ENCODE results near the gene KLHL7.

The KLHL7 gene

DNA sequence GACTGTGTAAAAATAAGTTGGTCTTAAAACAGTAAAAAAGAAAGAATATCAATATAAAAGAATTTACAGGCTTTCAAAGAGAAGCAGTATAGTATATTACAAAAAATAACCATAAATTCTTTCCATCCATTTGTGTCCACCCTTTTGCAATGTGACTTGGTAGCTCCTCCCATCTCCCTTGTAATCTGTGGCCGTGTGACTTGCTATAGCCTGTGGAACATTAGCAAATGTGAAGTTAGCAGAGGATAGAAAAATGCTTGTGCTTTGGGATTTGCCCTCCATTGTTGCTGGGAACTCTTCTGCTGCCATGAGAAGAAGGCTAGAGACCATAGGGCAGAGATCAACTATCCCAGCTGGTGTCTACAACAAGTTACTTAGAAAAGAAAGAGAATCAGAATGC, 30.2 kb downstream of the KLHL7 start:
- H3K4me3 ChIP-seq (ENCODE audit: low read depth in 1 of 2, low read length in 2 of 2), result no peak overlapping the region
- H3K27me3 ChIP-seq (ENCODE audit: low read depth, low read length), result no peaks in the 10 kb centered on the region
- peaks cover 0 to 2% of the 10 kb centered on the region in 2 donors for H3K36me3 ChIP-seq (ENCODE audit: control insufficient read depth in 1 of 2, insufficient read depth in 2 of 2, low read length in 2 of 2)
- no peaks in the 10 kb centered on the region for H3K4me1 ChIP-seq (ENCODE audit: control insufficient read depth in 1 of 2, insufficient read depth in 2 of 2, low read length in 2 of 2)
- peaks cover 0 to 3% of the 10 kb centered on the region in 2 donors for H3K9me3 ChIP-seq (ENCODE audit: control insufficient read depth in 1 of 2, low read length in 2 of 2)
- no peak overlapping the region for H3K27ac ChIP-seq (ENCODE audit: low read length)

DNA sequence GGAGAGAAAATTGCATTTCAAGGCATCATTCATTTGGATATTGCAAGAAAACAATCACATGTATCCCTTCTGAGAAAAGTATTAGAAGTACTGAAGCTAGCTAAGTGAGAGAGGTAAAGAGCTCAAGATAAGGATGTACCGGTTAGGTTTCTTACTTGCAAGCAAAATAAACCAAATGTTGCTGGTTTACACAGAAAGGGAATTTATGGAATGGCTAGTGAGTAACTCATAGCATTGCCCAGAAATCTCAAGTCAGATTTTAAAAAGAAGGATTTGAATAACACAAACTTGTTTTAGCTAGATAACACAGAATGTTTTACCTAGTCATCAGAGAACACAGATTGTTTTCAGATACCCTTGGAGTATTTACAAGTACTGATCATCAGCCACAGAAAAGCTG, 30.6 kb downstream of the KLHL7 start:
- Histone ChIP-seq H3K27ac (ENCODE audit: low read length) (no peak overlapping the region), H3K27me3 (ENCODE audit: low read depth, low read length) (no peaks in the 10 kb centered on the region), H3K36me3 (ENCODE audit: control insufficient read depth in 1 of 2, insufficient read depth in 2 of 2, low read length in 2 of 2) (peaks cover 4 to 6% of the 10 kb centered on the region in 2 donors), H3K9me3 (ENCODE audit: control insufficient read depth in 1 of 2, low read length in 2 of 2) (peaks cover 0 to 3% of the 10 kb centered on the region in 2 donors), H3K4me3 (ENCODE audit: low read depth in 1 of 2, low read length in 2 of 2) (no peak overlapping the region), H3K4me1 (ENCODE audit: control insufficient read depth in 1 of 2, insufficient read depth in 2 of 2, low read length in 2 of 2) (no peaks in the 10 kb centered on the region)

DNA sequence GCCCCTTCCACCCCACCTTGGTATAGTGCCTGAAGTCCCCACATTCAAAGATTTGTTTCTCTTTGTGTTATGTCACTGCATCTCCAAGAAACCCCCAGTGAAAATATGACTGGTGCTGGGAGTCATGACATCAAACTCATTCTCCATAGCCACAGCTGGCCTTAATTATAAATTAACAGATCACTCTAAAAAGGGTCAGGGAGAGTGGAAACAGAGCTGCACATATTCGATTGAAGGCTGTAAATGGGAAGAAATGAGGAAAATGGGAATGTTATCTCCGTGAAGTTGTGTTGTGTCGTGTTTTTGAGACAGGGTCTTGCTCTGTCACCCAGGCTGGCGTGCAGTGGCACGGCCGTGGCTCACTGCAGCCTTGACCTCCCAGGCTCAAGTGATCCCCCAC, 52.1 kb downstream of the KLHL7 start:
- H3K9me3 ChIP-seq (ENCODE audit: control insufficient read depth in 1 of 2, low read length in 2 of 2), result no peaks in the 10 kb centered on the region
- peaks cover 12 to 29% of the 10 kb centered on the region in 2 donors for H3K36me3 ChIP-seq (ENCODE audit: control insufficient read depth in 1 of 2, insufficient read depth in 2 of 2, low read length in 2 of 2)
- no peaks in the 10 kb centered on the region for H3K4me1 ChIP-seq (ENCODE audit: control insufficient read depth in 1 of 2, insufficient read depth in 2 of 2, low read length in 2 of 2)
- no peaks in the 10 kb centered on the region for H3K27me3 ChIP-seq (ENCODE audit: low read depth, low read length)
- H3K27ac ChIP-seq (ENCODE audit: low read length), result no peak overlapping the region
- no peak overlapping the region for H3K4me3 ChIP-seq (ENCODE audit: low read depth in 1 of 2, low read length in 2 of 2)

DNA sequence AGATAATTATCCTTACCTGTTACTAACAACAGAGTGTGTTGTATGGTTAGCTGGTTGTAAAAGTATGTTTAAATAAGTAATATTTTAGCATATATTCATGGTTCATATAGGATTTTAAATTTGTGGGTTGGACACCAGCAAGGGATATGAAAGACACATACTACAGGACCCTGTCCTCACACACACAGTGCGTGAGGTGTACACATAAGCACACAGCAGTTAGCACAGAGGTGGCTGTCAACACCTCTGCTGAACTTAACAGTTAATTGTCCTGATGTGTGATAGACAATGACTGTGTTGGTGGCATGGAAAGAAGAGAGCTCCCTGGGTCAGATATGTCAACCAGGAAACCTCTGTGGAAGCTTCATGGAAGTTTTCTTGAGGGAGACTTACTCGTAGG, 53.0 kb downstream of the KLHL7 start:
- Histone ChIP-seq H3K9me3 (ENCODE audit: control insufficient read depth in 1 of 2, low read length in 2 of 2) (no peaks in the 10 kb centered on the region), H3K4me1 (ENCODE audit: control insufficient read depth in 1 of 2, insufficient read depth in 2 of 2, low read length in 2 of 2) (no peaks in the 10 kb centered on the region), H3K27me3 (ENCODE audit: low read depth, low read length) (no peaks in the 10 kb centered on the region), H3K4me3 (ENCODE audit: low read depth in 1 of 2, low read length in 2 of 2) (no peak overlapping the region), H3K36me3 (ENCODE audit: control insufficient read depth in 1 of 2, insufficient read depth in 2 of 2, low read length in 2 of 2) (peaks cover 3 to 21% of the 10 kb centered on the region in 2 donors), H3K27ac (ENCODE audit: low read length) (no peak overlapping the region)

DNA sequence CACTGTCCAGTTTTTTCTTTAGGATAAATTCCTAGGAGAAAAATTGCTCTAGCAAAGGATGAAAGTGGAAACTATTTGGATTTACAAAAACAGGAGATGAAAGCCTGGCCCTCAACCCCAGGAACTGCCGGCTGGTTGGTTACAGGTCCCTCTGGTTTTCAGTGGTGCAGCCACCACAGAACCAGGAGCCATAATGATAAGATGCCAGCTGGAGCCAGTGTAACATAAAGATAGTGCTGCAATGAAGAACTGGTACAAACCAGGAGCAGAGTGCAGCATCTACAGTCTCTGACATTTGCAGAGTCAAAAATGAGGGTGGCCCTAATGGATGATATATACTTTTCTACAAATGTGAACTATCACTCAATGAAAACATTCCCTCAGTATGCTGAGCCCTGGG, 55.9 kb downstream of the KLHL7 start:
- no peak overlapping the region for H3K27ac ChIP-seq (ENCODE audit: low read length)
- H3K36me3 ChIP-seq (ENCODE audit: control insufficient read depth in 1 of 2, insufficient read depth in 2 of 2, low read length in 2 of 2), result peaks cover 0 to 10% of the 10 kb centered on the region in 2 donors
- no peaks in the 10 kb centered on the region for H3K27me3 ChIP-seq (ENCODE audit: low read depth, low read length)
- no peaks in the 10 kb centered on the region for H3K4me1 ChIP-seq (ENCODE audit: control insufficient read depth in 1 of 2, insufficient read depth in 2 of 2, low read length in 2 of 2)
- H3K9me3 ChIP-seq (ENCODE audit: control insufficient read depth in 1 of 2, low read length in 2 of 2), result no peaks in the 10 kb centered on the region
- no peak overlapping the region for H3K4me3 ChIP-seq (ENCODE audit: low read depth in 1 of 2, low read length in 2 of 2)

DNA sequence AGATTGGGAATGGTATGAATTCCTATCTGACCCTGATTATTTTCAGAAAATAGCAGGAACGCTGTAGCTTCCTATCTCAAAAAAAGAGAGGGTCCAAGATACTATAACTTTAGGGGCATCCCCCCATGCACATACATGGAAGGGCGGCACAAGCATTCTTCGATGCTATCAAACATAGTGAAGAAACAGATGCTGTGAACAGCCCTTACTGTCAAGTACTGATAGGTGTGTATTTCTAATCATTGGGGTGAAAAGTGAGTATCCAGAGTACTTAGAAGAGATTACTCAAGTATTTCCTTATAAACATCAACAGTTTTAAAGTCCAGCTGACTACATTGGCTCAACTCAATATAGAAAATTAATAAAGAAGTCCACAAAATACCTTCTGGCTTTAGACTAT, 59.3 kb downstream of the KLHL7 start:
- Histone ChIP-seq H3K4me3 (ENCODE audit: low read depth in 1 of 2, low read length in 2 of 2) (no peak overlapping the region), H3K27ac (ENCODE audit: low read length) (no peak overlapping the region), H3K4me1 (ENCODE audit: control insufficient read depth in 1 of 2, insufficient read depth in 2 of 2, low read length in 2 of 2) (no peaks in the 10 kb centered on the region), H3K27me3 (ENCODE audit: low read depth, low read length) (no peaks in the 10 kb centered on the region), H3K36me3 (ENCODE audit: control insufficient read depth in 1 of 2, insufficient read depth in 2 of 2, low read length in 2 of 2) (peaks cover 7 to 8% of the 10 kb centered on the region in 2 donors), H3K9me3 (ENCODE audit: control insufficient read depth in 1 of 2, low read length in 2 of 2) (no peaks in the 10 kb centered on the region)

DNA sequence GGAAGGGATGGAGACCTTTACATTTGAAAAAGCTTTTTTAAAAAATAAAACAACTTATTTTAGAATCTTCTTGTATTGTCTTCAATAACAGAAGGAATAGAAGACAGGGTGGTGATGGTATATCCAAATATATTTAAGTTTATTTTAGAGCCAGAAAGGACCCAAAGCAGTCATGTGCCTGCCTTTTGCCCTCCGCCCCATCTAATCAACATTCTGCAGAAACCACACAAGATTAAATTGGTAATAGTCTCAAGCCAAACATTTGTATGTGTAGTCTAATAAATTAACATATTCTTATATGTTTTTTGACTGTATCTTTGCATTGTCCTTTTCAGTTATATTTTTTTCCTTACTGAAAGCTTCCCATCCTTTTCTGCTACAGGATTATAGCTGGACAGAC, 59.7 kb downstream of the KLHL7 start:
- no peaks in the 10 kb centered on the region for H3K4me1 ChIP-seq (ENCODE audit: control insufficient read depth in 1 of 2, insufficient read depth in 2 of 2, low read length in 2 of 2)
- H3K27me3 ChIP-seq (ENCODE audit: low read depth, low read length), result no peaks in the 10 kb centered on the region
- no peaks in the 10 kb centered on the region for H3K9me3 ChIP-seq (ENCODE audit: control insufficient read depth in 1 of 2, low read length in 2 of 2)
- peaks cover 8% of the 10 kb centered on the region in 2 donors for H3K36me3 ChIP-seq (ENCODE audit: control insufficient read depth in 1 of 2, insufficient read depth in 2 of 2, low read length in 2 of 2)
- H3K27ac ChIP-seq (ENCODE audit: low read length), result no peak overlapping the region
- no peak overlapping the region for H3K4me3 ChIP-seq (ENCODE audit: low read depth in 1 of 2, low read length in 2 of 2)

DNA sequence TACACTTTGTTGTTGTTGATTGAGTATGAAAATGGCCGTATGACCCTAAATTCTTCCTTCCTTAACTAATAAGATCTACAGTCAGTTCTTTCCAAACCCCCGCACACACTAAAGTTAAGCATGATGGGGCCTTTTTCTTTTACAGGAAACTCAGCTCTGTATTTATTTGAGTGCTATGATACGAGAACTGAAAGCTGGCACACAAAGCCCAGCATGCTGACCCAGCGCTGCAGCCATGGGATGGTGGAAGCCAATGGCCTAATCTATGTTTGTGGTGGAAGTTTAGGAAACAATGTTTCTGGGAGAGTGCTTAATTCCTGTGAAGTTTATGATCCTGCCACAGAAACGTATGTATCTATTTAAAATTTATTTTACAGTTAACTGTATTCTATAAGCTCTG, 62.1 kb downstream of the KLHL7 start:
- Histone ChIP-seq H3K4me1 (ENCODE audit: control insufficient read depth in 1 of 2, insufficient read depth in 2 of 2, low read length in 2 of 2) (no peaks in the 10 kb centered on the region), H3K9me3 (ENCODE audit: control insufficient read depth in 1 of 2, low read length in 2 of 2) (no peaks in the 10 kb centered on the region), H3K27me3 (ENCODE audit: low read depth, low read length) (no peaks in the 10 kb centered on the region), H3K36me3 (ENCODE audit: control insufficient read depth in 1 of 2, insufficient read depth in 2 of 2, low read length in 2 of 2) (peaks cover 12 to 17% of the 10 kb centered on the region in 2 donors), H3K4me3 (ENCODE audit: low read depth in 1 of 2, low read length in 2 of 2) (no peak overlapping the region), H3K27ac (ENCODE audit: low read length) (no peak overlapping the region)

DNA sequence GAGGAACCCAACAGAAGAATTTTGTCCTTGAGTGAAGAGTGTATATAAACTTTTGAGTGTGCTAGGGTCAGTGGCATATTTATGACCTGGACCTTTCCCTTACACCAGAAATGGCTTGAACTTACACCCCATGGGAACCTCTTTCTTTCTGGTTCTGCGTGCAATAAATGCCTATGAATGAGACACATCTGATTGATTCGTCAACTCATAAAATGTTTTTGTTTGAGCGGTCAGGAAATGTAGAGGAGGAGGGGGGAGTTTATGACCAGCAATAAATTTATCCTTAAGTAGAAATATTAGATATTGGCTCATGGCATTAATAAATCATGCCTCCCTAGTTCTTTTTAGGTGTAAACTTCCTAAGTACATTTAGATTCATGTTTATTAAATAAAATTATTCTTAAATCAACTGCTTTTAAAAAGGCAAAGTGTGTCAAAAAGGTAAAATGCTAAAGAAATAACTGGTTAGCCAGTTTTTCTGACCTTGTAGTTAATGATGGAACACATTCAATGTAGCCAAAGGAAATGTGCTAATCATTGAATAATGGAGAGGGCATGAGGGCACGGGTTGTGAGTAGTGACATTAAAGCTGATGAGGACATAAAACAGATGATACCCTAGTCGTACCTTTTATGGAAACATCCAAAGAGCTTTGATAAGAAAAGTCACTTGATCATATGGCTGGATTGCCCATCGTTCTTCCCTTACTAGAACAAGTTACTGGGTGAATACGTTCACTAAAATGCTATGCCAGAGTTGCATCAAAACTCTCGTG, 62.7 kb downstream of the KLHL7 start:
- no peaks in the 10 kb centered on the region for H3K9me3 ChIP-seq (ENCODE audit: control insufficient read depth in 1 of 2, low read length in 2 of 2)
- no peaks in the 10 kb centered on the region for H3K27me3 ChIP-seq (ENCODE audit: low read depth, low read length)
- no peak overlapping the region for H3K4me3 ChIP-seq (ENCODE audit: low read depth in 1 of 2, low read length in 2 of 2)
- peaks cover 12 to 17% of the 10 kb centered on the region in 2 donors for H3K36me3 ChIP-seq (ENCODE audit: control insufficient read depth in 1 of 2, insufficient read depth in 2 of 2, low read length in 2 of 2)
- no peak overlapping the region for H3K27ac ChIP-seq (ENCODE audit: low read length)
- H3K4me1 ChIP-seq (ENCODE audit: control insufficient read depth in 1 of 2, insufficient read depth in 2 of 2, low read length in 2 of 2), result no peaks in the 10 kb centered on the region

DNA sequence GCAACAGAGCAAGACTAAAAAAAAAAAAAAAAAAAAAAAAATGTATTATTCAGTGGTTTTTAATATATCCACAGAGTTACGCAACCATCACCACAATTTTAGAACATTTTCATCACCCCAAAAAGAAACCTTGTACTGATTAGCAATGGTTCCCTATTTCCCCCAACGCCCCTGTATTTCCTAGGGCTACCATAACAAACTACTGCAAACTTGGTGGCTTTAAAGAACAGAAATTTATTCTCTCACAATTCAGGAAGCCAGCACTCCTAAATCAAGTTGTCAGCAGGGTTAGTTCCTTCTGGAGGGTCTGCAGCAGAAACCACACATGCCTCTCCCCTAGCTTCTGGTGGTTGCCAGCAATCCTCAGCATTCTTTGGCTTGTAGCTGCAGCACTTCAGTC, 70.4 kb downstream of the KLHL7 start:
- no peaks in the 10 kb centered on the region for H3K27me3 ChIP-seq (ENCODE audit: low read depth, low read length)
- H3K4me1 ChIP-seq (ENCODE audit: control insufficient read depth in 1 of 2, insufficient read depth in 2 of 2, low read length in 2 of 2), result peaks cover 0 to 3% of the 10 kb centered on the region in 2 donors
- no peaks in the 10 kb centered on the region for H3K9me3 ChIP-seq (ENCODE audit: control insufficient read depth in 1 of 2, low read length in 2 of 2)
- no peak overlapping the region for H3K4me3 ChIP-seq (ENCODE audit: low read depth in 1 of 2, low read length in 2 of 2)
- no peak overlapping the region for H3K27ac ChIP-seq (ENCODE audit: low read length)
- peaks cover 0 to 15% of the 10 kb centered on the region in 2 donors for H3K36me3 ChIP-seq (ENCODE audit: control insufficient read depth in 1 of 2, insufficient read depth in 2 of 2, low read length in 2 of 2)

DNA sequence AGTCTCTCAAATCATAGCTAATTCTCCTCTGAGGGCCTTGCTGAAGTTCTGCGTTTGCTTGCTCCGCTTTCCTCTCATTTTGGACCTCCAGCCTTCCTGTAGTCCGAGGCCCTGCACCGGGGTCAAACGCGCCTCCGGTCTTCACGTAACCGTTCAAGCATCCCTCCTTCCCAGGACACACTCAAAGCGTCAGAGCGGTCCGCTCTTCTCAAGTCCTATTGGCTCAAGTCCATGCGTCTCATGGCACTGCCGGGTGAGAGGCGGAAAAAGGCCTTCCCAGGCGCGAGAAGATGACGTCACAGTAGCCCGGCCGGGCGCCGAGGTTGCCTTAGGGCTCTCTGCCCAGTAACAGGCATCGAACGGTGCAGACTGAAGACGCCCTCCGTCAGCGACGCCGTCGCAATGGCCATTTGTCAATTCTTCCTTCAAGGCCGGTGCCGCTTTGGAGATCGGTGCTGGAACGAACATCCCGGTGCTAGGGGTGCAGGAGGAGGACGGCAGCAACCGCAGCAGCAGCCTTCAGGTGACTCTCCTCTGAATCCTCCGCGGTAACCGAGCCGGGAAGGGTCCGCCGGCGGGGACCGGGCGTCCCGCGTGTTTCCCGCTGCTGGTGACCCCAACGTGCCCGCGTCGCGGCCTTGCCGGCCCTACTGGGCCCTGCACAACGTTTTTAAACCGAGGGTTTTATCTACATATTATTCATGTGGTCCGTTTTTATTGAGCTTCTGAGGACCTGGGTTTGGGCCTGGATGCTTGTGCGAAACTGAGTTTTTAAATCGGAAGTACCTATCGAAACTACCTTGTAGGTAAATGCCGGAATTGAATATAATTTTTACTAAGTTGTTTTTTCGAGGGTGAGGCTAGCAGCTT, 76.3 kb downstream of the KLHL7 start, which contains the start of gene NUP42:
NUP42 (plus strand) TSS at position 365 of the 870 bp plus-strand sequence; CDS start at position 403, 38 bp downstream.
- Histone ChIP-seq H3K27ac (ENCODE audit: low read length) (peak within 1 kb of the TSS; percentile 91), H3K4me1 (ENCODE audit: control insufficient read depth in 1 of 2, insufficient read depth in 2 of 2, low read length in 2 of 2) (peaks cover 4 to 34% of the 10 kb centered on the region in 2 donors), H3K9me3 (ENCODE audit: control insufficient read depth in 1 of 2, low read length in 2 of 2) (no peaks in the 10 kb centered on the region), H3K27me3 (ENCODE audit: low read depth, low read length) (no peaks in the 10 kb centered on the region), H3K36me3 (ENCODE audit: control insufficient read depth in 1 of 2, insufficient read depth in 2 of 2, low read length in 2 of 2) (peaks cover 0 to 8% of the 10 kb centered on the region in 2 donors), H3K4me3 (ENCODE audit: low read depth in 1 of 2, low read length in 2 of 2) (peak within 1 kb of the TSS; percentile 81 to 93)
